IMR-90 (cell line): ENCODE results near the gene TXNL1.

Experiments used
- CEBPB ChIP-seq: IDR thresholded peaks from 2 replicates; pipeline ENCODE4 v1.6.1; 2012; ENCODE audit warnings: low read depth, low read length, improper control_type of control experiment
- MAFK ChIP-seq: IDR thresholded peaks from 2 replicates; pipeline ENCODE4 v1.6.1; 2012; ENCODE audit warnings: low read depth, low read length, improper control_type of control experiment
- MAZ ChIP-seq: IDR thresholded peaks from 2 replicates; pipeline ENCODE4 v1.6.1; 2012; ENCODE audit warnings: low read depth, mild to moderate bottlenecking, low read length, improper control_type of control experiment, moderate library complexity, borderline replicate concordance
- POLR2A ChIP-seq: IDR thresholded peaks from 2 replicates; pipeline ENCODE4 v1.6.1; 2012; ENCODE audit warnings: mild to moderate bottlenecking, low read depth, low read length
- RAD21 ChIP-seq: IDR thresholded peaks from 2 replicates; pipeline ENCODE4 v1.6.1; 2012; ENCODE audit warnings: low read length, improper control_type of control experiment
- RCOR1 ChIP-seq: IDR thresholded peaks from 2 replicates; pipeline ENCODE4 v1.6.1; 2012; ENCODE audit warnings: mild to moderate bottlenecking, low read length, improper control_type of control experiment; ENCODE audit not compliant: insufficient replicate concordance
- SMC3 ChIP-seq: fragments of 150-350 bp; IDR thresholded peaks from 2 replicates; pipeline ENCODE4 v1.6.1; 2016; ENCODE audit warnings: low read depth, mild to moderate bottlenecking, antibody characterized with exemption, low read length, moderate library complexity
- TF ChIP-seq, protein P1 (sequence below): conservative IDR thresholded peaks from 2 replicates; pipeline ENCODE4 v1.5.1; 2012; ENCODE audit warnings: mild to moderate bottlenecking, low read depth, low read length, improper control_type of control experiment

DNA sequence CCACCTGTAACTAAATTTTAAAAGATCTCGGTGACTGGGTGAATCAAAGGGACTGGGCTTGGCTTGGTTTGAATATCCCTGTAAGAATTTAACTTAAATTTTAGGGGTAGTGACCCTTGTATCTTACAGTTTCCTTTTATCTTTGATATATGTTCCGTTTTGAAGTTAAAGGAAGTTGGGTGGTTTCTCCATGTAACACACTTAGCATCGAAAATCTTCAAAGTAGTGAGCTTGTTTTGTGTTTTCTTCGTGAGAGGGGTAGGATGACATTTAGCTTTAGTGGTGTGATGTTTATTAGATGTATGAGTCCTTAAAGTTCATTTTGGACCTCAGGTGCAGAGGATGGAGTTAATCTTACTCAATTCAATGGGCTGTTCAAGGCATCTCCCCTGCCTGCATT, 14.4 kb upstream of the TXNL1 start:
- TF ChIP-seq RCOR1, result no peak
- no peak for TF ChIP-seq POLR2A
- TF ChIP-seq, protein P1, sequence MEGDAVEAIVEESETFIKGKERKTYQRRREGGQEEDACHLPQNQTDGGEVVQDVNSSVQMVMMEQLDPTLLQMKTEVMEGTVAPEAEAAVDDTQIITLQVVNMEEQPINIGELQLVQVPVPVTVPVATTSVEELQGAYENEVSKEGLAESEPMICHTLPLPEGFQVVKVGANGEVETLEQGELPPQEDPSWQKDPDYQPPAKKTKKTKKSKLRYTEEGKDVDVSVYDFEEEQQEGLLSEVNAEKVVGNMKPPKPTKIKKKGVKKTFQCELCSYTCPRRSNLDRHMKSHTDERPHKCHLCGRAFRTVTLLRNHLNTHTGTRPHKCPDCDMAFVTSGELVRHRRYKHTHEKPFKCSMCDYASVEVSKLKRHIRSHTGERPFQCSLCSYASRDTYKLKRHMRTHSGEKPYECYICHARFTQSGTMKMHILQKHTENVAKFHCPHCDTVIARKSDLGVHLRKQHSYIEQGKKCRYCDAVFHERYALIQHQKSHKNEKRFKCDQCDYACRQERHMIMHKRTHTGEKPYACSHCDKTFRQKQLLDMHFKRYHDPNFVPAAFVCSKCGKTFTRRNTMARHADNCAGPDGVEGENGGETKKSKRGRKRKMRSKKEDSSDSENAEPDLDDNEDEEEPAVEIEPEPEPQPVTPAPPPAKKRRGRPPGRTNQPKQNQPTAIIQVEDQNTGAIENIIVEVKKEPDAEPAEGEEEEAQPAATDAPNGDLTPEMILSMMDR, result no peak
- TF ChIP-seq SMC3, result no peak
- TF ChIP-seq CEBPB, result no peak
- TF ChIP-seq MAZ, result no peak
- no peak for TF ChIP-seq RAD21
- TF ChIP-seq MAFK, result no peak
